COR-L47 (cell line): Measurements from ENCODE around the gene PCSK9.
"Not testable (repeated sequence)": the region's sequence is repeated elsewhere in the genome, so short reads cannot be mapped to it uniquely, and the experiment has no call there.

Experiments
- DNase-seq: peaks from one replicate; lab custom pipeline; 2025; lab: John Stamatoyannopoulos, UW

The PCSK9 gene

GRCh38 chr1:55010194-55010886 is 29.0 kb upstream of the PCSK9 start:
- DNase-seq: no peak

- DNase-seq: no peak
Measured at GRCh38 chr1:55010887-55011217, 28.5 kb upstream of the PCSK9 start.

- peak; percentile 68 for DNase-seq
Measured at GRCh38 chr1:55012661-55013060, 26.7 kb upstream of the PCSK9 start.

GRCh38 chr1:55015123-55015522 is 24.2 kb upstream of the PCSK9 start:
- DNase-seq: no peak

GRCh38 chr1:55015731-55016620 is 23.4 kb upstream of the PCSK9 start:
- no peak for DNase-seq

GRCh38 chr1:55018395-55018794 is 21.0 kb upstream of the PCSK9 start:
- no peak for DNase-seq

- peak; percentile 89 for DNase-seq
Measured at GRCh38 chr1:55021942-55022546, 17.3 kb upstream of the PCSK9 start.

- DNase-seq: not testable (repeated sequence)
Measured at GRCh38 chr1:55024163-55024562, 15.2 kb upstream of the PCSK9 start.

GRCh38 chr1:55026682-55027081 is 12.7 kb upstream of the PCSK9 start:
- not testable (repeated sequence) for DNase-seq

- DNase-seq: not testable (repeated sequence)
Measured at GRCh38 chr1:55031098-55031497, 8.2 kb upstream of the PCSK9 start.

GRCh38 chr1:55033265-55033614 is 6.1 kb upstream of the PCSK9 start:
- no peak for DNase-seq

GRCh38 chr1:55034476-55035133 is 4.7 kb upstream of the PCSK9 start:
- DNase-seq: no peak

GRCh38 chr1:55035904-55036303 is 3.4 kb upstream of the PCSK9 start:
- DNase-seq: no peak

GRCh38 chr1:55037733-55038551 is 1.4 kb upstream of the PCSK9 start:
- DNase-seq: no peak

- no peak for DNase-seq
Measured at GRCh38 chr1:55038552-55038838, 853 bp upstream of the PCSK9 start.

GRCh38 chr1:55038974-55039341 is 390 bp upstream of the PCSK9 start:
- no peak for DNase-seq

GRCh38 chr1:55040083-55040932 is 960 bp downstream of the PCSK9 start:
- no peak for DNase-seq

- no peak for DNase-seq
Measured at GRCh38 chr1:55040933-55041494, 1.7 kb downstream of the PCSK9 start.

GRCh38 chr1:55041613-55042012 is 2.3 kb downstream of the PCSK9 start:
- no peak for DNase-seq

- no peak for DNase-seq
Measured at GRCh38 chr1:55043011-55043410, 3.7 kb downstream of the PCSK9 start.

- DNase-seq: no peak
Measured at GRCh38 chr1:55043726-55044125, 4.4 kb downstream of the PCSK9 start.
